ENCODE data around the gene KCNQ1. TPM values are rescaled to one million over a fixed set of nuclear protein-coding genes. Genes with fewer than 3 reads are reported as not detected.

The KCNQ1 gene
- polyA plus RNA-seq, 1 donor from 2014 or later: not detected

DNA sequence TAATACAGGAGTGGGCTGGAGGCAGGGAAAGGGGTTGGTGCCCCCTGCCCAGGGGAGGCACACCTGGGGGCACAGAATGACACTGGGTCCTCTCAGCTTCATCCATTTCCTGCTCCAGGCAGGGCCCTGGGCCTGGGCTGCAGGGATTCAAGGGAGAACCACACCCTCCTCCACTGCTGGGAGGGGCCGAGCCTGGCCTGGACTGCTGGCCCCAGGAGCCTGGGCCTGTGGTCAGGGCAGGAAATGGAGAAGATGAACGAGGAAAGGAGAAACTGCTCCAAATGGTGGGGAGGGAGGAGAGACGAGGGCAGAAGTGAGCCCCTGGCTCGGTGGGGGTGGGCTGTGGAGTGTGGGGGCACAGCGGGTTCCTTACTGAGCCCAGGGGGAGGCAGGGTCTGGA lies 293.1 kb downstream of the KCNQ1 start:
- Histone ChIP-seq H3K36me3 (ENCODE audit: insufficient read depth, low read length) (no peaks in the 10 kb centered on the region), H3K4me3 (ENCODE audit: low read length) (no peak overlapping the region), H3K9me3 (ENCODE audit: low read length) (no peaks in the 10 kb centered on the region), H3K27me3 (ENCODE audit: insufficient read depth, low read depth, low read length) (no peaks in the 10 kb centered on the region), H3F3A (ENCODE audit: insufficient read depth, low read length, poor library complexity, severe bottlenecking) (no peaks in the 10 kb centered on the region), H4K20me1 (ENCODE audit: insufficient read depth) (no peaks in the 10 kb centered on the region), H3K4me2 (ENCODE audit: low read length) (no peak overlapping the region), H3K79me2 (replicated peaks; ENCODE audit: insufficient read depth, low read length) (no peaks in the 10 kb centered on the region), H3K9me2 (ENCODE audit: insufficient read depth, low read length) (no peaks in the 10 kb centered on the region), H2AFZ (ENCODE audit: low read depth, low read length) (no peak overlapping the region), H3K27ac (ENCODE audit: low read length) (no peak overlapping the region), H3K9ac (ENCODE audit: low read length) (no peak overlapping the region)
- TF ChIP-seq, protein P1, sequence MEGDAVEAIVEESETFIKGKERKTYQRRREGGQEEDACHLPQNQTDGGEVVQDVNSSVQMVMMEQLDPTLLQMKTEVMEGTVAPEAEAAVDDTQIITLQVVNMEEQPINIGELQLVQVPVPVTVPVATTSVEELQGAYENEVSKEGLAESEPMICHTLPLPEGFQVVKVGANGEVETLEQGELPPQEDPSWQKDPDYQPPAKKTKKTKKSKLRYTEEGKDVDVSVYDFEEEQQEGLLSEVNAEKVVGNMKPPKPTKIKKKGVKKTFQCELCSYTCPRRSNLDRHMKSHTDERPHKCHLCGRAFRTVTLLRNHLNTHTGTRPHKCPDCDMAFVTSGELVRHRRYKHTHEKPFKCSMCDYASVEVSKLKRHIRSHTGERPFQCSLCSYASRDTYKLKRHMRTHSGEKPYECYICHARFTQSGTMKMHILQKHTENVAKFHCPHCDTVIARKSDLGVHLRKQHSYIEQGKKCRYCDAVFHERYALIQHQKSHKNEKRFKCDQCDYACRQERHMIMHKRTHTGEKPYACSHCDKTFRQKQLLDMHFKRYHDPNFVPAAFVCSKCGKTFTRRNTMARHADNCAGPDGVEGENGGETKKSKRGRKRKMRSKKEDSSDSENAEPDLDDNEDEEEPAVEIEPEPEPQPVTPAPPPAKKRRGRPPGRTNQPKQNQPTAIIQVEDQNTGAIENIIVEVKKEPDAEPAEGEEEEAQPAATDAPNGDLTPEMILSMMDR (IDR thresholded peaks at IDR 0.05; ENCODE audit: poor library complexity, severe bottlenecking): no peak
- TF ChIP-seq TAF1 (IDR thresholded peaks at IDR 0.05; ENCODE audit: low read depth) (no peak), EZH2 (IDR thresholded peaks at IDR 0.05; ENCODE audit: borderline replicate concordance, insufficient read depth, low read length, poor library complexity, severe bottlenecking) (no peak), REST (IDR thresholded peaks at IDR 0.05; ENCODE audit: borderline replicate concordance) (no peak), POLR2AphosphoS5 (IDR thresholded peaks at IDR 0.05) (no peak), RAD21 (conservative IDR thresholded peaks at IDR 0.05) (no peak), EP300 (conservative IDR thresholded peaks at IDR 0.05; ENCODE audit: poor library complexity, severe bottlenecking) (no peak), MXI1 (conservative IDR thresholded peaks at IDR 0.05; ENCODE audit: poor library complexity, severe bottlenecking) (no peak), SMC3 (conservative IDR thresholded peaks at IDR 0.05; ENCODE audit: poor library complexity) (no peak)

- Histone ChIP-seq H2AFZ (ENCODE audit: low read depth, low read length) (no peak overlapping the region), H3K27ac (ENCODE audit: low read length) (no peak overlapping the region), H3K9ac (ENCODE audit: low read length) (no peak overlapping the region), H3K9me2 (ENCODE audit: insufficient read depth, low read length) (no peaks in the 10 kb centered on the region), H4K20me1 (ENCODE audit: insufficient read depth) (no peaks in the 10 kb centered on the region), H3K27me3 (ENCODE audit: insufficient read depth, low read depth, low read length) (no peaks in the 10 kb centered on the region), H3F3A (ENCODE audit: insufficient read depth, low read length, poor library complexity, severe bottlenecking) (no peaks in the 10 kb centered on the region), H3K4me3 (ENCODE audit: low read length) (no peak overlapping the region), H3K9me3 (ENCODE audit: low read length) (no peaks in the 10 kb centered on the region), H3K4me2 (ENCODE audit: low read length) (no peak overlapping the region), H3K79me2 (replicated peaks; ENCODE audit: insufficient read depth, low read length) (no peaks in the 10 kb centered on the region), H3K36me3 (ENCODE audit: insufficient read depth, low read length) (no peaks in the 10 kb centered on the region)
- TF ChIP-seq RAD21 (conservative IDR thresholded peaks at IDR 0.05) (no peak), REST (IDR thresholded peaks at IDR 0.05; ENCODE audit: borderline replicate concordance) (no peak), EP300 (conservative IDR thresholded peaks at IDR 0.05; ENCODE audit: poor library complexity, severe bottlenecking) (no peak), POLR2AphosphoS5 (IDR thresholded peaks at IDR 0.05) (no peak), MXI1 (conservative IDR thresholded peaks at IDR 0.05; ENCODE audit: poor library complexity, severe bottlenecking) (no peak), TAF1 (IDR thresholded peaks at IDR 0.05; ENCODE audit: low read depth) (no peak), SMC3 (conservative IDR thresholded peaks at IDR 0.05; ENCODE audit: poor library complexity) (no peak), EZH2 (IDR thresholded peaks at IDR 0.05; ENCODE audit: borderline replicate concordance, insufficient read depth, low read length, poor library complexity, severe bottlenecking) (no peak)
- TF ChIP-seq, protein P1 (IDR thresholded peaks at IDR 0.05; ENCODE audit: poor library complexity, severe bottlenecking): no peak
These were observed 294.0 kb downstream of the KCNQ1 start for GRCh38 chr11:2738551-2739431.

Data from neural cell (in vitro differentiated cells).